HepG2 (cell line): Measurements from ENCODE around the gene POP7. TPM values are rescaled to one million over a fixed set of nuclear protein-coding genes. Genes with fewer than 3 reads are reported as not detected.

Experiments used
- ARID5B ChIP-seq: IDR thresholded peaks from 2 replicates; pipeline ENCODE4 v1.4.0; 2020; ENCODE audit warnings: mild to moderate bottlenecking, missing genetic modification reagents
- GATA4 ChIP-seq: sonication (generic); IDR thresholded peaks from 2 replicates; pipeline ENCODE4 v1.6.1; 2016; ENCODE audit warnings: antibody characterized with exemption, low read depth, borderline replicate concordance
- HMG20A ChIP-seq: IDR thresholded peaks from 2 replicates; pipeline ENCODE4 v1.6.1; 2016; ENCODE audit warnings: borderline replicate concordance
- KMT2B ChIP-seq: IDR thresholded peaks from 2 replicates; pipeline ENCODE4 v1.6.1; 2016; ENCODE audit warnings: missing genetic modification reagents, missing compliant biosample characterization
- MIER3 ChIP-seq: IDR thresholded peaks from 2 replicates; pipeline ENCODE4 v1.6.1; 2016; ENCODE audit warnings: missing compliant biosample characterization, borderline replicate concordance
- PAX8 ChIP-seq: sonication (generic); formaldehyde crosslinking; IDR thresholded peaks from 2 replicates; pipeline ENCODE4 v1.8.0; 2022; ENCODE audit warnings: mild to moderate bottlenecking, missing genetic modification reagents, borderline replicate concordance
- SKIL ChIP-seq: sonication (generic); formaldehyde crosslinking; IDR thresholded peaks from 2 replicates; pipeline ENCODE4 v1.8.0; 2022; ENCODE audit warnings: missing genetic modification reagents, mild to moderate bottlenecking, moderate library complexity, borderline replicate concordance
- ZBED4 ChIP-seq: sonication (generic); formaldehyde crosslinking; IDR thresholded peaks from 2 replicates; pipeline ENCODE4 v1.4.0; 2020; ENCODE audit warnings: missing genetic modification reagents, borderline replicate concordance
- ZHX1 ChIP-seq: sonication (generic); formaldehyde crosslinking; IDR thresholded peaks from 2 replicates; pipeline ENCODE4 v1.8.1; 2022; ENCODE audit warnings: low read depth, mild to moderate bottlenecking, missing genetic modification reagents
- ZNF10 ChIP-seq: sonication (generic); formaldehyde crosslinking; IDR thresholded peaks from 2 replicates; pipeline ENCODE4 v1.4.0; 2020; ENCODE audit warnings: mild to moderate bottlenecking, low read depth, missing genetic modification reagents, borderline replicate concordance
- ZNF747 ChIP-seq: sonication (generic); formaldehyde crosslinking; IDR thresholded peaks from 2 replicates; pipeline ENCODE4 v1.8.1; 2023; ENCODE audit warnings: missing genetic modification reagents, mild to moderate bottlenecking, borderline replicate concordance
- ZNF772 ChIP-seq: sonication (generic); formaldehyde crosslinking; IDR thresholded peaks from 2 replicates; pipeline ENCODE4 v1.5.0; 2020; ENCODE audit warnings: mild to moderate bottlenecking, missing genetic modification reagents
- ZNF784 ChIP-seq: sonication (generic); formaldehyde crosslinking; IDR thresholded peaks from 2 replicates; pipeline ENCODE4 v1.5.1; 2020; ENCODE audit warnings: missing genetic modification reagents, mild to moderate bottlenecking, borderline replicate concordance
- polyA plus RNA-seq, 8 experiments: library from polyadenylated mRNA; depleted of rRNA in 3 of 8; stranded (reverse) in 7 of 8; unstranded in 1 of 8; fragments of >200 nt; fragmentation: Illumina TruSeq in 4 of 8; extraction: Trizol in 4 of 8; gene quantifications; 2 replicates each; pipeline versions ENCODE4 v1.2.1 to v1.2.3, GENCODE V29; 2011 to 2016; ENCODE audit warnings: low read depth in 4 of 8, missing spikeins in 1 of 8, mixed read lengths in 1 of 8; ENCODE audit not compliant: insufficient read depth in 1 of 8
- total RNA-seq, 5 experiments: library from RNA; depleted of rRNA; stranded (reverse); fragments of >200 nt; fragmentation: Illumina TruSeq; extraction: Trizol; gene quantifications; 2 replicates each; pipeline ENCODE4 v1.2.3, GENCODE V29; 2016; ENCODE audit warnings: low read depth in 1 of 5

The POP7 gene
- total and polyA plus RNA-seq, 2 of the 13 experiments (the other 11 are each of a cell fraction or from before 2014, with no cell fraction given) = 63.9 to 91.1 TPM

GRCh38 chr7:100723732-100724275 is 17.9 kb downstream of the POP7 start (continued):
- TF ChIP-seq ZHX1 (CRISPR knock-in tag) = 0 out of 2 replicates have a peak, but pooled peaks have one; percentile 47
- TF ChIP-seq ZNF10 (CRISPR knock-in tag) = no peak
- TF ChIP-seq PAX8 (CRISPR knock-in tag) = no peak
- TF ChIP-seq ARID5B (CRISPR knock-in tag) = peak; percentile 84
- TF ChIP-seq SKIL (CRISPR knock-in tag) = peak; percentile 96
- no peak for TF ChIP-seq ZNF784
- TF ChIP-seq ZBED4 (CRISPR knock-in tag) = 0 out of 2 replicates have a peak, but pooled peaks have one; percentile 65
- 0 out of 2 replicates have a peak, but pooled peaks have one; percentile 17 for TF ChIP-seq GATA4
- peak; percentile 68; the same call in 1 of the 2 replicates for TF ChIP-seq ZNF772 (CRISPR knock-in tag)
- TF ChIP-seq KMT2B = no peak
- TF ChIP-seq HMG20A (CRISPR knock-in tag) = peak; percentile 31; the same call in 1 of the 2 replicates
- peak; percentile 61; the same call in 1 of the 2 replicates for TF ChIP-seq MIER3
- 0 out of 2 replicates have a peak, but pooled peaks have one; percentile 34 for TF ChIP-seq ZNF747 (CRISPR knock-in tag)
